ENCODE results near the gene HDAC3. TPM values are rescaled to one million over a fixed set of nuclear protein-coding genes. Genes with fewer than 3 reads are reported as not detected.

The HDAC3 gene
- polyA plus RNA-seq, 1 of the 3 experiments (the other 2 are of a cell fraction) = 104 TPM

GRCh38 chr5:141656396-141656795 lies 19.7 kb upstream of the HDAC3 start:
- Histone ChIP-seq H3K9me2 (no peaks in the 10 kb centered on the region), H3K4me3 (ENCODE audit: low read depth in 2 of 2, low read length in 1 of 2) (no peak overlapping the region), H3K27ac (ENCODE audit: low read depth in 2 of 2, low read length in 1 of 2) (no peak overlapping the region), H3K27me3 (ENCODE audit: insufficient read depth) (no peaks in the 10 kb centered on the region), H3F3A (replicated peaks; ENCODE audit: insufficient read depth) (peaks cover 6% of the 10 kb centered on the region), H3K4me1 (ENCODE audit: control insufficient read depth in 1 of 2, insufficient read depth in 2 of 2, low read depth in 1 of 2, low read length in 1 of 2) (peaks cover 4 to 8% of the 10 kb centered on the region in 2 experiments; a peak in 3 of 4 replicates), H3K4me2 (no peak overlapping the region), H3K79me2 (ENCODE audit: insufficient read depth) (no peaks in the 10 kb centered on the region), H3K9ac (no peak overlapping the region), H2AFZ (ENCODE audit: low read depth) (no peak overlapping the region), H3K9me3 (no peaks in the 10 kb centered on the region), H3K36me3 (replicated peaks in 1 of 2; ENCODE audit: control insufficient read depth in 1 of 2, insufficient read depth in 2 of 2, low read length in 1 of 2) (peaks cover 16 to 44% of the 10 kb centered on the region in 2 experiments), H4K20me1 (ENCODE audit: insufficient read depth) (no peaks in the 10 kb centered on the region)
- no peak for DNase-seq
- WGBS (ENCODE audit: low lambda C conversion rate) = 98% methylated on average over 8 of the region's 9 CpGs
- POLR2A ChIA-PET = interaction anchor here (1.5 kb wide), 1 partner anchor 9 kb away, joined by 5 read pairs; no protein-coding TSS in a partner anchor
- TF ChIP-seq RXRA (IDR thresholded peaks at IDR 0.05; ENCODE audit: borderline replicate concordance, low read depth) (no peak), FOSL2 (IDR thresholded peaks at IDR 0.05; ENCODE audit: borderline replicate concordance, low read depth) (no peak), TEAD4 (IDR thresholded peaks at IDR 0.05; ENCODE audit: borderline replicate concordance, insufficient read depth) (no peak), ZBTB33 (IDR thresholded peaks at IDR 0.05; ENCODE audit: borderline replicate concordance, low read depth) (no peak), SIN3A (IDR thresholded peaks at IDR 0.05; ENCODE audit: borderline replicate concordance, low read depth, low read length) (no peak), USF1 (IDR thresholded peaks at IDR 0.05; ENCODE audit: borderline replicate concordance, low read depth) (no peak), NFIC (IDR thresholded peaks at IDR 0.05; ENCODE audit: borderline replicate concordance) (no peak), JUND (IDR thresholded peaks at IDR 0.05) (no peak), REST (IDR thresholded peaks at IDR 0.05; ENCODE audit: low read depth, low read length) (no peak), GATA2 (CRISPR knock-in tag; IDR thresholded peaks at IDR 0.05) (no peak), IRF3 (IDR thresholded peaks at IDR 0.05; ENCODE audit: low read depth, low read length) (no peak), GABPA (IDR thresholded peaks at IDR 0.05; ENCODE audit: low read depth) (no peak)
- CTCF ChIA-PET = interaction anchor here (2.0 kb wide), 1 partner anchor 8 kb away, joined by 8 read pairs; no protein-coding TSS in a partner anchor
